ENCODE results near the gene TAS1R2. TPM values are rescaled to one million over a fixed set of nuclear protein-coding genes. Genes with fewer than 3 reads are reported as not detected.
"Not testable (repeated sequence)": the region's sequence is repeated elsewhere in the genome, so short reads cannot be mapped to it uniquely, and the experiment has no call there.

TAS1R2 gene
- total and polyA plus RNA-seq, 2 experiments from 2014 or later = not detected

- not testable (repeated sequence) for H3K36me3 ChIP-seq (ENCODE audit: insufficient read depth); H3K4me1 ChIP-seq (ENCODE audit: insufficient read depth); H3K27me3 ChIP-seq (ENCODE audit: insufficient read depth); H3K79me2 ChIP-seq (replicated peaks; ENCODE audit: insufficient read depth); H3K4me1 Mint-ChIP-seq; H3K4me3 ChIP-seq; H3K4me3 Mint-ChIP-seq; H2AFZ ChIP-seq; H3K27ac ChIP-seq (ENCODE audit: low read depth); H3K27ac Mint-ChIP-seq; H3K36me3 Mint-ChIP-seq (ENCODE audit: low read depth); ATAC-seq; H4K20me1 ChIP-seq (replicated peaks; ENCODE audit: insufficient read depth); H3K27me3 Mint-ChIP-seq (ENCODE audit: insufficient read depth, low read depth, poor library complexity); H3F3A ChIP-seq (replicated peaks; ENCODE audit: low read depth); H3K9me2 ChIP-seq (ENCODE audit: insufficient read depth); DNase-seq (ENCODE audit: low spot score); H3K4me2 ChIP-seq
- peaks cover 18% of the 10 kb centered on the region for H3K9me3 Mint-ChIP-seq
Measured at GRCh38 chr1:18832319-18832718, 27.1 kb downstream of the TAS1R2 start.

- Mint-ChIP-seq H3K4me3 (no peak overlapping the region), H3K27me3 (ENCODE audit: insufficient read depth, low read depth, poor library complexity) (peaks cover 13% of the 10 kb centered on the region), H3K27ac (no peak overlapping the region), H3K36me3 (ENCODE audit: low read depth) (peaks cover 8% of the 10 kb centered on the region; the same call in 2 of the 3 replicates), H3K9me3 (peaks cover 23% of the 10 kb centered on the region), H3K4me1 (no peaks in the 10 kb centered on the region)
- no peak overlapping the region for H3K27ac ChIP-seq (ENCODE audit: low read depth)
- TF ChIP-seq ZNF114 (CRISPR knock-in tag; IDR thresholded peaks at IDR 0.05) = no peak
- TF ChIP-seq, protein P1, sequence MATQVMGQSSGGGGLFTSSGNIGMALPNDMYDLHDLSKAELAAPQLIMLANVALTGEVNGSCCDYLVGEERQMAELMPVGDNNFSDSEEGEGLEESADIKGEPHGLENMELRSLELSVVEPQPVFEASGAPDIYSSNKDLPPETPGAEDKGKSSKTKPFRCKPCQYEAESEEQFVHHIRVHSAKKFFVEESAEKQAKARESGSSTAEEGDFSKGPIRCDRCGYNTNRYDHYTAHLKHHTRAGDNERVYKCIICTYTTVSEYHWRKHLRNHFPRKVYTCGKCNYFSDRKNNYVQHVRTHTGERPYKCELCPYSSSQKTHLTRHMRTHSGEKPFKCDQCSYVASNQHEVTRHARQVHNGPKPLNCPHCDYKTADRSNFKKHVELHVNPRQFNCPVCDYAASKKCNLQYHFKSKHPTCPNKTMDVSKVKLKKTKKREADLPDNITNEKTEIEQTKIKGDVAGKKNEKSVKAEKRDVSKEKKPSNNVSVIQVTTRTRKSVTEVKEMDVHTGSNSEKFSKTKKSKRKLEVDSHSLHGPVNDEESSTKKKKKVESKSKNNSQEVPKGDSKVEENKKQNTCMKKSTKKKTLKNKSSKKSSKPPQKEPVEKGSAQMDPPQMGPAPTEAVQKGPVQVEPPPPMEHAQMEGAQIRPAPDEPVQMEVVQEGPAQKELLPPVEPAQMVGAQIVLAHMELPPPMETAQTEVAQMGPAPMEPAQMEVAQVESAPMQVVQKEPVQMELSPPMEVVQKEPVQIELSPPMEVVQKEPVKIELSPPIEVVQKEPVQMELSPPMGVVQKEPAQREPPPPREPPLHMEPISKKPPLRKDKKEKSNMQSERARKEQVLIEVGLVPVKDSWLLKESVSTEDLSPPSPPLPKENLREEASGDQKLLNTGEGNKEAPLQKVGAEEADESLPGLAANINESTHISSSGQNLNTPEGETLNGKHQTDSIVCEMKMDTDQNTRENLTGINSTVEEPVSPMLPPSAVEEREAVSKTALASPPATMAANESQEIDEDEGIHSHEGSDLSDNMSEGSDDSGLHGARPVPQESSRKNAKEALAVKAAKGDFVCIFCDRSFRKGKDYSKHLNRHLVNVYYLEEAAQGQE (IDR thresholded peaks at IDR 0.05; ENCODE audit: unreplicated experiment) = no peak
- no peak for TF ChIP-seq EZH2phosphoT487 (IDR thresholded peaks at IDR 0.05; ENCODE audit: unreplicated experiment)
- TF ChIP-seq POLR2AphosphoS5 (IDR thresholded peaks at IDR 0.05; ENCODE audit: low read depth) = no peak
- TF ChIP-seq STAT1 (IDR thresholded peaks at IDR 0.05; ENCODE audit: unreplicated experiment) = no peak
- TF ChIP-seq, protein P2, sequence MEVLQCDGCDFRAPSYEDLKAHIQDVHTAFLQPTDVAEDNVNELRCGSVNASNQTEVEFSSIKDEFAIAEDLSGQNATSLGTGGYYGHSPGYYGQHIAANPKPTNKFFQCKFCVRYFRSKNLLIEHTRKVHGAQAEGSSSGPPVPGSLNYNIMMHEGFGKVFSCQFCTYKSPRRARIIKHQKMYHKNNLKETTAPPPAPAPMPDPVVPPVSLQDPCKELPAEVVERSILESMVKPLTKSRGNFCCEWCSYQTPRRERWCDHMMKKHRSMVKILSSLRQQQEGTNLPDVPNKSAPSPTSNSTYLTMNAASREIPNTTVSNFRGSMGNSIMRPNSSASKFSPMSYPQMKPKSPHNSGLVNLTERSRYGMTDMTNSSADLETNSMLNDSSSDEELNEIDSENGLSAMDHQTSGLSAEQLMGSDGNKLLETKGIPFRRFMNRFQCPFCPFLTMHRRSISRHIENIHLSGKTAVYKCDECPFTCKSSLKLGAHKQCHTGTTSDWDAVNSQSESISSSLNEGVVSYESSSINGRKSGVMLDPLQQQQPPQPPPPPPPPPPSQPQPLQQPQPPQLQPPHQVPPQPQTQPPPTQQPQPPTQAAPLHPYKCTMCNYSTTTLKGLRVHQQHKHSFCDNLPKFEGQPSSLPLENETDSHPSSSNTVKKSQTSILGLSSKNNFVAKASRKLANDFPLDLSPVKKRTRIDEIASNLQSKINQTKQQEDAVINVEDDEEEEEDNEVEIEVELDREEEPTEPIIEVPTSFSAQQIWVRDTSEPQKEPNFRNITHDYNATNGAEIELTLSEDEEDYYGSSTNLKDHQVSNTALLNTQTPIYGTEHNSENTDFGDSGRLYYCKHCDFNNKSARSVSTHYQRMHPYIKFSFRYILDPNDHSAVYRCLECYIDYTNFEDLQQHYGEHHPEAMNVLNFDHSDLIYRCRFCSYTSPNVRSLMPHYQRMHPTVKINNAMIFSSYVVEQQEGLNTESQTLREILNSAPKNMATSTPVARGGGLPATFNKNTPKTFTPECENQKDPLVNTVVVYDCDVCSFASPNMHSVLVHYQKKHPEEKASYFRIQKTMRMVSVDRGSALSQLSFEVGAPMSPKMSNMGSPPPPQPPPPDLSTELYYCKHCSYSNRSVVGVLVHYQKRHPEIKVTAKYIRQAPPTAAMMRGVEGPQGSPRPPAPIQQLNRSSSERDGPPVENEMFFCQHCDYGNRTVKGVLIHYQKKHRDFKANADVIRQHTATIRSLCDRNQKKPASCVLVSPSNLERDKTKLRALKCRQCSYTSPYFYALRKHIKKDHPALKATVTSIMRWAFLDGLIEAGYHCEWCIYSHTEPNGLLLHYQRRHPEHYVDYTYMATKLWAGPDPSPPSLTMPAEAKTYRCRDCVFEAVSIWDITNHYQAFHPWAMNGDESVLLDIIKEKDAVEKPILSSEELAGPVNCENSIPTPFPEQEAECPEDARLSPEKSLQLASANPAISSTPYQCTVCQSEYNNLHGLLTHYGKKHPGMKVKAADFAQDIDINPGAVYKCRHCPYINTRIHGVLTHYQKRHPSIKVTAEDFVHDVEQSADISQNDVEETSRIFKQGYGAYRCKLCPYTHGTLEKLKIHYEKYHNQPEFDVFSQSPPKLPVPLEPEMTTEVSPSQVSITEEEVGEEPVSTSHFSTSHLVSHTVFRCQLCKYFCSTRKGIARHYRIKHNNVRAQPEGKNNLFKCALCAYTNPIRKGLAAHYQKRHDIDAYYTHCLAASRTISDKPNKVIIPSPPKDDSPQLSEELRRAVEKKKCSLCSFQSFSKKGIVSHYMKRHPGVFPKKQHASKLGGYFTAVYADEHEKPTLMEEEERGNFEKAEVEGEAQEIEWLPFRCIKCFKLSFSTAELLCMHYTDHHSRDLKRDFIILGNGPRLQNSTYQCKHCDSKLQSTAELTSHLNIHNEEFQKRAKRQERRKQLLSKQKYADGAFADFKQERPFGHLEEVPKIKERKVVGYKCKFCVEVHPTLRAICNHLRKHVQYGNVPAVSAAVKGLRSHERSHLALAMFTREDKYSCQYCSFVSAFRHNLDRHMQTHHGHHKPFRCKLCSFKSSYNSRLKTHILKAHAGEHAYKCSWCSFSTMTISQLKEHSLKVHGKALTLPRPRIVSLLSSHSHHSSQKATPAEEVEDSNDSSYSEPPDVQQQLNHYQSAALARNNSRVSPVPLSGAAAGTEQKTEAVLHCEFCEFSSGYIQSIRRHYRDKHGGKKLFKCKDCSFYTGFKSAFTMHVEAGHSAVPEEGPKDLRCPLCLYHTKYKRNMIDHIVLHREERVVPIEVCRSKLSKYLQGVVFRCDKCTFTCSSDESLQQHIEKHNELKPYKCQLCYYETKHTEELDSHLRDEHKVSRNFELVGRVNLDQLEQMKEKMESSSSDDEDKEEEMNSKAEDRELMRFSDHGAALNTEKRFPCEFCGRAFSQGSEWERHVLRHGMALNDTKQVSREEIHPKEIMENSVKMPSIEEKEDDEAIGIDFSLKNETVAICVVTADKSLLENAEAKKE (CRISPR knock-in tag; IDR thresholded peaks at IDR 0.05) = no peak
- TF ChIP-seq, protein P3, sequence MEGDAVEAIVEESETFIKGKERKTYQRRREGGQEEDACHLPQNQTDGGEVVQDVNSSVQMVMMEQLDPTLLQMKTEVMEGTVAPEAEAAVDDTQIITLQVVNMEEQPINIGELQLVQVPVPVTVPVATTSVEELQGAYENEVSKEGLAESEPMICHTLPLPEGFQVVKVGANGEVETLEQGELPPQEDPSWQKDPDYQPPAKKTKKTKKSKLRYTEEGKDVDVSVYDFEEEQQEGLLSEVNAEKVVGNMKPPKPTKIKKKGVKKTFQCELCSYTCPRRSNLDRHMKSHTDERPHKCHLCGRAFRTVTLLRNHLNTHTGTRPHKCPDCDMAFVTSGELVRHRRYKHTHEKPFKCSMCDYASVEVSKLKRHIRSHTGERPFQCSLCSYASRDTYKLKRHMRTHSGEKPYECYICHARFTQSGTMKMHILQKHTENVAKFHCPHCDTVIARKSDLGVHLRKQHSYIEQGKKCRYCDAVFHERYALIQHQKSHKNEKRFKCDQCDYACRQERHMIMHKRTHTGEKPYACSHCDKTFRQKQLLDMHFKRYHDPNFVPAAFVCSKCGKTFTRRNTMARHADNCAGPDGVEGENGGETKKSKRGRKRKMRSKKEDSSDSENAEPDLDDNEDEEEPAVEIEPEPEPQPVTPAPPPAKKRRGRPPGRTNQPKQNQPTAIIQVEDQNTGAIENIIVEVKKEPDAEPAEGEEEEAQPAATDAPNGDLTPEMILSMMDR (conservative IDR thresholded peaks at IDR 0.05; ENCODE audit: low read depth in 2 of 2) = no peak
- no peak overlapping the region for H3K4me2 ChIP-seq
- no peak overlapping the region for H3K4me3 ChIP-seq
- H2AFZ ChIP-seq = no peak overlapping the region
- DNase-seq (ENCODE audit: low spot score) (no peak), ATAC-seq (no peak)
- no peaks in the 10 kb centered on the region for H3F3A ChIP-seq (replicated peaks; ENCODE audit: low read depth)
- no peaks in the 10 kb centered on the region for H3K4me1 ChIP-seq (ENCODE audit: insufficient read depth)
- H3K9me2 ChIP-seq (ENCODE audit: insufficient read depth) = no peaks in the 10 kb centered on the region
- no peaks in the 10 kb centered on the region for H3K27me3 ChIP-seq (ENCODE audit: insufficient read depth)
- H3K79me2 ChIP-seq (replicated peaks; ENCODE audit: insufficient read depth) = no peaks in the 10 kb centered on the region
- no peaks in the 10 kb centered on the region for H4K20me1 ChIP-seq (replicated peaks; ENCODE audit: insufficient read depth)
- H3K36me3 ChIP-seq (ENCODE audit: insufficient read depth) = no peaks in the 10 kb centered on the region
Measured at GRCh38 chr1:18831656-18832055, 27.8 kb downstream of the TAS1R2 start.

All from GM23338 (cell line).